SK-N-SH treated with all-trans-retinoic acid at 6 μM for 48 hours (cell line): ENCODE measurements around the gene BRI3.

Experiments used
- GLIS3 ChIP-seq: fragments of 250-450 bp; sonication (Bioruptor Pico); IDR thresholded peaks from 2 replicates; pipeline ENCODE4 v1.5.0; 2020; ENCODE audit warnings: mild to moderate bottlenecking, moderate library complexity
- ISL1 ChIP-seq: fragments of 250-450 bp; sonication (Bioruptor Pico); IDR thresholded peaks from 2 replicates; pipeline ENCODE4 v2.1.2; 2022; ENCODE audit warnings: mild to moderate bottlenecking, moderate library complexity
- PATZ1 ChIP-seq: fragments of 250-450 bp; sonication (Bioruptor Pico); IDR thresholded peaks from 2 replicates; pipeline ENCODE4 v1.8.0; 2020; ENCODE audit warnings: mild to moderate bottlenecking, moderate library complexity, borderline replicate concordance
- TOX ChIP-seq: fragments of 250-450 bp; sonication (Bioruptor Pico); IDR thresholded peaks from 2 replicates; pipeline ENCODE4 v1.8.0; 2021; ENCODE audit warnings: mild to moderate bottlenecking, moderate library complexity, borderline replicate concordance
- ZFP3 ChIP-seq: fragments of 250-450 bp; sonication (Bioruptor Pico); IDR thresholded peaks from 2 replicates; pipeline ENCODE4 v1.5.0; 2020; ENCODE audit warnings: mild to moderate bottlenecking, moderate library complexity
- TF ChIP-seq, protein P1 (sequence below): fragments of 250-450 bp; sonication (Bioruptor Pico); IDR thresholded peaks from 2 replicates; pipeline ENCODE4 v1.5.1; 2020; ENCODE audit warnings: low read depth, mild to moderate bottlenecking, moderate library complexity

- no peak for TF ChIP-seq ZFP3 (CRISPR knock-in tag)
- no peak for TF ChIP-seq ISL1 (CRISPR knock-in tag)
- TF ChIP-seq, protein P1, sequence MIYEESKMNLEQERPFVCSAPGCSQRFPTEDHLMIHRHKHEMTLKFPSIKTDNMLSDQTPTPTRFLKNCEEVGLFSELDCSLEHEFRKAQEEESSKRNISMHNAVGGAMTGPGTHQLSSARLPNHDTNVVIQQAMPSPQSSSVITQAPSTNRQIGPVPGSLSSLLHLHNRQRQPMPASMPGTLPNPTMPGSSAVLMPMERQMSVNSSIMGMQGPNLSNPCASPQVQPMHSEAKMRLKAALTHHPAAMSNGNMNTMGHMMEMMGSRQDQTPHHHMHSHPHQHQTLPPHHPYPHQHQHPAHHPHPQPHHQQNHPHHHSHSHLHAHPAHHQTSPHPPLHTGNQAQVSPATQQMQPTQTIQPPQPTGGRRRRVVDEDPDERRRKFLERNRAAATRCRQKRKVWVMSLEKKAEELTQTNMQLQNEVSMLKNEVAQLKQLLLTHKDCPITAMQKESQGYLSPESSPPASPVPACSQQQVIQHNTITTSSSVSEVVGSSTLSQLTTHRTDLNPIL (CRISPR knock-in tag), result no peak
- TF ChIP-seq TOX (CRISPR knock-in tag), result no peak
- no peak for TF ChIP-seq GLIS3 (CRISPR knock-in tag)
- TF ChIP-seq PATZ1 (CRISPR knock-in tag), result no peak
Measured at GRCh38 chr7:98329791-98330373, 48.4 kb downstream of the BRI3 start.
